Smooth muscle cell of the brain vasculature (primary cell): ENCODE results near the gene OMD.

Experiments
- DNase-seq: peaks from one replicate; pipeline ENCODE4 v3.0.0-alpha.2; 2012; ENCODE audit warnings: low read depth, low spot score

OMD gene, protein sequence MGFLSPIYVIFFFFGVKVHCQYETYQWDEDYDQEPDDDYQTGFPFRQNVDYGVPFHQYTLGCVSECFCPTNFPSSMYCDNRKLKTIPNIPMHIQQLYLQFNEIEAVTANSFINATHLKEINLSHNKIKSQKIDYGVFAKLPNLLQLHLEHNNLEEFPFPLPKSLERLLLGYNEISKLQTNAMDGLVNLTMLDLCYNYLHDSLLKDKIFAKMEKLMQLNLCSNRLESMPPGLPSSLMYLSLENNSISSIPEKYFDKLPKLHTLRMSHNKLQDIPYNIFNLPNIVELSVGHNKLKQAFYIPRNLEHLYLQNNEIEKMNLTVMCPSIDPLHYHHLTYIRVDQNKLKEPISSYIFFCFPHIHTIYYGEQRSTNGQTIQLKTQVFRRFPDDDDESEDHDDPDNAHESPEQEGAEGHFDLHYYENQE

GRCh38 chr9:92424340-92424739, at the start of gene OMD:
TSS of gene OMD (minus strand) at chr9:92424471. CDS start at chr9:92417558, 6,913 bp downstream.
- DNase-seq = no peak

- DNase-seq = no peak
Observed at GRCh38 chr9:92468206-92468605, 43.9 kb upstream of the OMD start.

GRCh38 chr9:92467511-92467910, 43.2 kb upstream of the OMD start:
- DNase-seq = no peak

GRCh38 chr9:92467041-92467440, 42.8 kb upstream of the OMD start:
- DNase-seq = no peak

DNA sequence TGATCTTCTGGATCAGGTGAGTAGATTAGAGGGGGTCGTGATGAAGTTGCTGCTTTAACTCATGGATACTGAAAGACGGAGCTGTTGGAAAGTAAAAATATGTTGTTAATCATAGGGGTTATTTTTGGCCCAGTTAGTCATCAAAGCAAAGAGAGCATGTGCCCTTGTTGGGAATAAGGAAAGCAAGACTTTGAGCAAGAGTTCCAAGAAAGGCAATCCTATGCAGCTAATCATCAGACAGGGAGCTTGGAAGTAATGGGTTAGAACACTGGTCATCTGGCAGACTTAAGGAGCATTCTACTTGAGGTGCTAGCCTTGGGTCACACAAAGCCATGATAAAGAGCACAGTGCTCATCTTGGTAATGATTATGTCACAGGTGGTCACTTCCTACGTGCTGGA, 39.7 kb upstream of the OMD start:
- no peak for DNase-seq

DNA sequence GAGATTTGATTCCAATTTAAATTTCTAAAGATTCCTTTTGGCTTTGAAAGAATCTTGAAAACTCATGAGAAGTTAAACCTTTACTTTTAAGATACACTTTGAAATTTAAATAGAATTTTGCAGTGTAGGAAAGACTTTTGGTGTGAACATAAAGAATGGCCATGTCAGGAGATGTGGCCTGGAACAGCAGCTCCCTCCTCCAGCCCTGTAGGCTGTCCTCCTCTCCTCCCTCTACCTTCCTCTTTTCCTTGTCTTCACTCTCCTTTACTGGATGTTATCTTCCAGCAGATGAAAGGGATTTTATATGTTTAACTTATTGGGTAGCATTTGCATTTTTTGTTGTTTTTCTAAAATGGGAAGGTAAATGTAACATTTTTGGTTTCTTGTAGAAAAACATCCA, 39.1 kb upstream of the OMD start:
- DNase-seq = no peak

- no peak for DNase-seq
Observed at GRCh38 chr9:92457576-92457975, 33.3 kb upstream of the OMD start.

DNA sequence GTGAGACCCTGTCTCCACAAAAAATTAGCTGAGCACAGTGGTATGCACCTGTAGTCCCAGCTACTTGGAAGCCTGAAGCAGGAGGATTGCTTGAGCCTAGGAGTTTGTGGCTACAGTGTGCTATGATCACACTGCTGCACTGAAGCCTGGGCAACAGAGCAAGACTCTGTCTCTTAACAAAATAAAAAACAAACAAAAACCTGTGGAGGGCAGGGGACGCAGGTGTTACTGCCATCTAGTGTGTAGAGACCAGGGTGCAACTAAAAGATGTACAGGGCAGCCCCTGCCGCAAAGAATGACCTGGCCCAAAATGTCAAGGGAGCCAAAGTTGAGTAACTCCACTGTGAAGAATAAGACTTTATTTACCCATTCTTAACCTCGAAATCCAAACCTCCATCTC, 30.9 kb upstream of the OMD start:
- no peak for DNase-seq

DNA sequence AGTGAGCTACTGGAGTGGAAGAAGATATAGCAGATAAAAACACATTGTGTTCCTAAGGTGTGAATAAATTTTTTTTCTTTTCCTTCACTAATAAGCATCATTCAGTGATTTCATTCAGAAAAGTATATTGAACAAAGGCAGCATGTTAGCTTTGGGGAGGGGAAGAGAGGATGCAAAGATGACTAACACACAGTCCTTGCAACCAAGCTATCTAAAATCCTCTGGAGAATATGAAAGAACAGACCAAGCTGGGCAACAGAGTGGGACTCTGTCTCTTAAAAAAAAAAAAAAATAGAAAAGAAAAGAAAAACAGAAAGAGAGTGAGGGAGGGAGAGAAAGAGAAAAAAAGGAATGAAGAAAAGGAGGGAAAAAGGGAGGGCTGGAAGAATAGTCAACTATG, 22.3 kb upstream of the OMD start:
- DNase-seq = no peak

DNA sequence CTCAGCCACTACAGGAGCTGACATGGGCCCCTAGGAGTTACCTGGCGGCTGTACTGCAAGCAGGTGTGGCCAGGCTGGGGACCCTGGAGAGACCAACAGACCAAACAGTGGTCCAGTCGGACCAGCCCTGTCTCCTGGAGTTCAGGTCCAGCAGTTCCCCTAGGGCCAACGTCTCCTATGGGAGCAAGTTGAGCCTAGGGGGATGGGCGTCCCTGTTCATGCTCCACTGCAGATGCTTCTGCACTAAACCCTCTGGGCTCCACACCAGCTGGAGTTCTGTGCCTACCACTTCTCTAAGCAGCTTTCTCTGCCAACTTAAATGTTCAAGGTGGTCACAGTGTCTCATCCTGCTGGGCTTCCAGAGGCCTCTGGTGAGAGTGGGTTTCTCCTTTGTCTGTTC, 20.6 kb upstream of the OMD start:
- no peak for DNase-seq

DNA sequence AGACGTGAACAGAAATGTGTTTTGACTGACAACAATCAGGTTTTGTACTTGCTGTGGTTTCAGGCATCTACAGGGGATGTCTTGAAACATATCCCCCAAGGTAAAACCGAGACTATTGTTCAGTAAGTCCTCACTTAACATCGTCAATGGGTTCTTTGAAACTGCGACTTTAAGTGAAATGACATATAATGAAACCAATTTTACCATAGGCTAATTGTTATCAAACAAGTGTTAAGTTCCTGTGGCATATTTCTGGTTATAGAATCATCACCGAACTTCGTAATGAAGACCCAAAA, 16.4 kb upstream of the OMD start:
- no peak for DNase-seq

- DNase-seq = no peak
Observed at GRCh38 chr9:92439921-92440750, 15.9 kb upstream of the OMD start.

DNA sequence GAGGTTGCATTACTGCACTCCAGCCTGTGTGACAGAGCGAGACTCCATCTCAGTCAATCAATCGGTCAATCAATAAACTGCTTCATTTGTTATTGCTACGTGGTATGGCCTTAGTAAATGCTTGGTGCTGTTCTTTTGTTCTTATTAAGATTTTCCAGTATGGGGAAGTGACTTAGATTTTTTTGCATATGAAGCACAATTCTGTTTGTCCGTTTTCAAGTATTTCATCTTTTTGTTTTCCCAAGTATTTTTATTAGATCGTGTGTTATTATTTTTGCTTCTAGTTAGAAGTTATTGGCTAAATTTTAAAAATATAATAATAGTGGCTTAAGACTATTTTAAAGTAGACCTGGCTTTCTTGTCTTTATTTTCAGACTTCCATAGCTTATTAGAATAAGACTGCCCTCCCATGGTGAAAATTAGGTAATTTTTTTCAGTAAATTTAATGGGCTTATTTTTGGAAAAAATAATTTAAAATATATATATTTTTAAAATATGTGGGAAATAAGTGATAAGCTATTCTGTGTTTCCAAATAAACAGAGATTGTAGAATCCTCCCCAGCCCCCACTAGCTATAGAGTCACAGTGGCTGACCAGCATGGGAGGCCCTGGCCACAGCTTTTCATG, 14.7 kb upstream of the OMD start:
- no peak for DNase-seq

GRCh38 chr9:92435263-92435662, 11.0 kb upstream of the OMD start:
- no peak for DNase-seq

DNA sequence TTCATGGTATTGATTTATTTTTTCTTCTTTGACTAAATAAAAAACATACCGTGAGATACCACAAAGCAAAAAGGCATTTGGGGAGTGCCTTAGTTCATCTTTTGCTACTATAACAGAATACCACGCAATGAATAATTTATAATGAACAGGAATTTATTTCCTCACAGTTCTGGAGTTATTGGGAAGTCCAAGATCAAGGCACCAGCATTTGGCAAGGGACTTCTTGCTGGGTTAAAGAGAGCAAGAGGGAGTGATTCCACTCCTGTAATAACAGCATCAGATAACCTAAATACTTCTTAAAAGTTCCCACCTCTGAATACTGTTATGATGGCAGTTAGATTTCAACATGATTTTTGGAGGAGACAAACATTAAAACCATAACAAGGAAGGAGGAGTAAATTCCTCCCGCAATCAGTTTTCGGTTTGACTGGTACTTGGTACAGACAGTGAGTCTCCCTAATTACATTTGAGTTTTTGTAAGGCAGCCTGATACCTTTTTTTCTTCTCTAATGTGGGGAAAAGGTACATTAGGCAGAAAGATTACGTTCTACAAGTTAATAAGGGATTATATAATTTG, 8.8 kb upstream of the OMD start:
- no peak for DNase-seq

DNA sequence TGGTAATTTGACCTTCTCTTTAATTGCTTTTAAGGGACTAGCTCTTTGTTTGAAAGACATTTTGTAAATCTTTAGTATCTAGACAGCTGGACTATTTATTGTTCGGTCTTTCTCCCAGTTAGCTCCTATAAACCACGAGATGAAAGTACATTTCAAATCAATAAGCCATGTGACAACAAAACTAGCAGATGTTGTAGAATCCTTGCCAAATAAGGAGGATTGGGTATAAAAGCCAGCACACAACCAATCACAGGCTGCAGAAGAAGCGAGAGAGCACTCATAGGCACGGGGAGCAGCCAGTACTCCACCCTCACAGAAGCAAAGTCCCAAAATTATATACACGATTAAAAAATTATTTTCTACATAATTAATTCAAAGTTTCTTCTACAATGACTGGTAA, 8.1 kb upstream of the OMD start:
- DNase-seq = no peak

GRCh38 chr9:92429836-92430235, 5.6 kb upstream of the OMD start:
- no peak for DNase-seq

DNA sequence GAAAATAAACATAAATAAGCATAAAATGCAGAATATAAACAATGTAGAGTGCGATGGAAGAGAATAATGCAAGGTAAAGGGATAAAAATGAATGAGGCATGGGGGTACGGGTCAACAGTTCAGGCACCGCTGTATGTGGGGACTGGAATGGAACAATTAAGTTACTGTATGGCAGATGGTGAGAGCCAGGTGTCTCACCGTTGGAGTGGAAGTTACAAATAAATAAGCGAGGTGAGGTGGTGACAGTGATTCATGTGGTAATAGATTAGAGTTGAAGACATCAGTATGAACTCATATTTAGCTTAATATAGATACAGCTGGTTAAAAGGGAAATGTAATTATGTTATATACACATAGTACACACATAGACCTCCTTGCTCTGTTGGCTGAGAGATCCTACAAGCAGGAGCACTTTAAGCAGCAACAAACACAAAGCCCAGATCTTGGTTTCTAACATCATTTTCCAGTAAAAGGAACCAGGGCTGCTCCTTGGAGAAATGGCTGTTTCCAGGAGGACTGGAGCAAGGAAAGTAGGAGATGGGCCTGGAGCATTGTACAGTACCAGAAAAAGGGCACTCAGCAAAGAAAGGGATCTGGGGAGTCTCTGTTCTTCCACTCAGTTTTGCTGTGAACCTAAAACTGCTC, 2.4 kb upstream of the OMD start:
- DNase-seq = no peak

DNA sequence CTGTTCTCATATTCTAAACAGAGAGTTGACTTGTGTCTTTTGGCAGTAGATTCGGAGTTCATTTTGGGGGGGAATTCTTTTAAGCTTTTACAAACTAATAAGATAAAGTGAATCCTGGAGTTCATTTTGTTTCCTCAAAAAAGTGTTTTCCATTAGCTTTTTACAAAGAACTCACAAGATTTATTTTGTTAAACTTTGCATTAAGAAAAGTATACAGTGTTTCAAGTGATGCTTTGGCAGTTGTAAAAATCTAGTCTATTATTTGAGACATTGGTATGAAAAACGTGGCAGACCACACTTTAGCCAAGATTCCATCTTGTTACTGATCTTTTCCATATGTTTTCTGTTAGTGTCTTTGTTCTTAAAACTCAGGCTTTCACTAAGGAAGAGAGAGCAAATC, 1.2 kb upstream of the OMD start:
- DNase-seq = no peak

DNA sequence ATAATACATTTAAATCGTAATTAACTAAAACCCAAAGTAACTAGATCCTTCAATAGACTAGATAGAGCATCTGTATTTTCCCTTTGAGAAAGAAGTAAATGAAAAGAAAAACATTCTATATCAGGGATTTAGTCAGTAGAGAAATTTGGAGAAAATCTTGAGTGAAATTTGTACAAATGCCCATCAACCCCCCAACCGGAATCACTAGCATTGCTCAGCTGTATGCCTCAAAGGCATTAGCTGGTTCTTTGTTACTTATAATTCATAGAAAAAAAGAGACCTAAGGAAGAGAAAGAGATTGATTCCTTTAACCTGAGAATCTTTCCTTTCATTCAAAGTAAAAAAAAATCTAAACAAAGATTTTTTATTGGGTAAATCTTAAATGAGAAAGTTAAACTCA, 659 bp downstream of the OMD start:
- DNase-seq = no peak

- DNase-seq = no peak
Observed at GRCh38 chr9:92422611-92423338, 1.5 kb downstream of the OMD start.
